Thyroid gland (tissue), 4 donors: ENCODE results near the gene SORCS2.

ENCODE experiments used
- CTCF ChIP-seq, 6 experiments: fragments of 200-600 bp in 3 of 6; fragments of 450-650 bp in 3 of 6; sonication (generic) in 3 of 6; IDR thresholded peaks; one replicate each; pipeline ENCODE4 v1.5.1; 2016 to 2019; ENCODE audit warnings: antibody characterized with exemption in 6 of 6, mild to moderate bottlenecking in 2 of 6, inconsistent platforms in 1 of 6, moderate library complexity in 1 of 6
- POLR2A ChIP-seq, 2 donors: fragments of 450-650 bp; IDR thresholded peaks; one replicate each; pipeline ENCODE4 v1.6.1; 2017; ENCODE audit warnings: antibody characterized with exemption in 2 of 2, mild to moderate bottlenecking in 2 of 2, moderate library complexity in 1 of 2

GRCh38 chr4:7732263-7732662 lies 539.9 kb downstream of the SORCS2 start:
- no peak for TF ChIP-seq POLR2A (IDR thresholded peaks at IDR 0.05)
- no peak for TF ChIP-seq CTCF (IDR thresholded peaks at IDR 0.05)
